Right lung (tissue), 5 donors: ENCODE results near the gene C11orf98. TPM values are rescaled to one million over a fixed set of nuclear protein-coding genes. Genes with fewer than 3 reads are reported as not detected.

Source experiments
- DNase-seq, 2 donors: peaks; one replicate each; pipeline ENCODE4 v3.0.0-alpha.2; 2013
- polyA plus RNA-seq, 5 donors: library from polyadenylated mRNA; unstranded; fragments of 120-200 nt; gene quantifications; one replicate each; pipeline versions ENCODE4 v1.2.1 to v1.2.3, GENCODE V29; 2013; ENCODE audit warnings: inconsistent platforms in 1 of 5, low replicate concordance in 1 of 5; ENCODE audit not compliant: insufficient read length in 5 of 5, insufficient read depth in 1 of 5

The C11orf98 gene
- polyA plus RNA-seq, 5 donors: 45.9 to 64.1 (median 52.8) TPM

- no peak for DNase-seq
These were observed 51.7 kb downstream of the C11orf98 start for GRCh38 chr11:62613291-62613778.

Other genes starting within 250 kb of the C11orf98 start
- gene SCGB1A1, start 246.2 kb downstream of the C11orf98 start, polyA plus RNA-seq: 10 to 100 TPM in 4 of 5 donors, 1 to 10 TPM in 1; 3.8 to 59.5 (median 30.1) TPM
- gene AHNAK, start 118.4 kb downstream of the C11orf98 start, polyA plus RNA-seq: 100 to 1,000 TPM; 154 to 240 (median 173) TPM
- gene EEF1G, start 91.3 kb downstream of the C11orf98 start, polyA plus RNA-seq: 1,000 to 10,000 TPM; 2,119 to 2,744 (median 2,318) TPM
- gene TUT1, start 73.7 kb downstream of the C11orf98 start, polyA plus RNA-seq: 10 to 100 TPM; 22.4 to 26.3 (median 25.0) TPM
- gene MTA2, start 63.3 kb downstream of the C11orf98 start, polyA plus RNA-seq: 100 to 1,000 TPM in 1 of 5 donors, 10 to 100 TPM in 4; 88.1 to 103 (median 95.4) TPM
- gene EML3, start 52.4 kb downstream of the C11orf98 start, polyA plus RNA-seq: 10 to 100 TPM; 32.6 to 57.4 (median 49.5) TPM
- 1 to 10 TPM; 3.3 to 7.5 (median 4.8) TPM for gene ROM1, start 52.0 kb downstream of the C11orf98 start, polyA plus RNA-seq
- gene B3GAT3, start 43.2 kb downstream of the C11orf98 start, polyA plus RNA-seq: 10 to 100 TPM; 17.4 to 39.9 (median 26.4) TPM
- 100 to 1,000 TPM; 288 to 339 (median 312) TPM for gene GANAB, start 18.6 kb downstream of the C11orf98 start, polyA plus RNA-seq
- 10 to 100 TPM; 12.0 to 19.6 (median 14.3) TPM for gene INTS5, start 11.9 kb downstream of the C11orf98 start, polyA plus RNA-seq
- gene CSKMT, start 102 bp upstream of the C11orf98 start, polyA plus RNA-seq: 1 to 10 TPM; 4.8 to 9.0 (median 7.1) TPM
- gene UQCC3, start 6.5 kb upstream of the C11orf98 start, polyA plus RNA-seq: 10 to 100 TPM in 1 of 5 donors, 1 to 10 TPM in 4; 5.0 to 10.8 (median 6.7) TPM
- 1 to 10 TPM; 4.9 to 9.5 (median 8.8) TPM for gene LBHD1, start 7.1 kb upstream of the C11orf98 start, polyA plus RNA-seq
- 100 to 1,000 TPM; 132 to 176 (median 145) TPM for gene UBXN1, start 13.9 kb upstream of the C11orf98 start, polyA plus RNA-seq
- 1 to 10 TPM in 1 of 5 donors, under 1 TPM in 4; 0.37 to 1.3 (median 0.55) TPM for gene LRRN4CL, start 24.3 kb upstream of the C11orf98 start, polyA plus RNA-seq
- gene BSCL2, start 42.2 kb upstream of the C11orf98 start, polyA plus RNA-seq: 10 to 100 TPM; 38.0 to 50.3 (median 45.9) TPM
- 1 to 10 TPM in 4 of 5 donors, under 1 TPM in 1; 0.73 to 1.7 (median 1.5) TPM for gene GNG3, start 42.5 kb upstream of the C11orf98 start, polyA plus RNA-seq
- gene HNRNPUL2, start 62.2 kb upstream of the C11orf98 start, polyA plus RNA-seq: 10 to 100 TPM; 73.0 to 85.8 (median 81.9) TPM
- gene TTC9C, start 63.3 kb upstream of the C11orf98 start, polyA plus RNA-seq: 10 to 100 TPM; 36.1 to 47.0 (median 37.1) TPM
- gene ZBTB3, start 89.0 kb upstream of the C11orf98 start, polyA plus RNA-seq: 1 to 10 TPM; 5.6 to 9.6 (median 7.0) TPM
- 100 to 1,000 TPM; 136 to 186 (median 153) TPM for gene POLR2G, start 96.4 kb upstream of the C11orf98 start, polyA plus RNA-seq
- 10 to 100 TPM; 23.5 to 30.7 (median 25.7) TPM for gene TAF6L, start 106.2 kb upstream of the C11orf98 start, polyA plus RNA-seq
- gene TMEM179B, start 122.2 kb upstream of the C11orf98 start, polyA plus RNA-seq: 10 to 100 TPM; 48.2 to 59.9 (median 51.2) TPM
- 10 to 100 TPM; 18.8 to 28.1 (median 21.0) TPM for gene TMEM223, start 126.8 kb upstream of the C11orf98 start, polyA plus RNA-seq
- 100 to 1,000 TPM; 111 to 162 (median 134) TPM for gene NXF1, start 140.2 kb upstream of the C11orf98 start, polyA plus RNA-seq
- 10 to 100 TPM; 46.7 to 58.3 (median 55.5) TPM for gene STX5, start 166.8 kb upstream of the C11orf98 start, polyA plus RNA-seq
- gene TEX54, start 167.6 kb upstream of the C11orf98 start, polyA plus RNA-seq: under 1 TPM in 2 of 5 donors, not detected in 3; 0.34 to 0.37 TPM
- gene WDR74, start 174.4 kb upstream of the C11orf98 start, polyA plus RNA-seq: 10 to 100 TPM; 35.6 to 50.3 (median 42.9) TPM
- gene SLC3A2, start 215.7 kb upstream of the C11orf98 start, polyA plus RNA-seq: 100 to 1,000 TPM; 167 to 197 (median 172) TPM